ENCODE measurements around the gene ADGRB2.

ADGRB2 gene

GRCh38 chr1:31705080-31705866 lies 58.9 kb downstream of the ADGRB2 start:
- Histone ChIP-seq H3K9me3 (ENCODE audit: control insufficient read depth, insufficient read depth, low read depth, low read length) (no peaks in the 10 kb centered on the region), H3K4me1 (ENCODE audit: control insufficient read depth, insufficient read depth, low read length) (peaks cover 3% of the 10 kb centered on the region), H3K27ac (ENCODE audit: extremely low read depth, low read depth, low read length) (no peak overlapping the region), H3K36me3 (ENCODE audit: control insufficient read depth in 2 of 2, insufficient read depth in 1 of 2, low read length in 2 of 2) (no peaks in the 10 kb centered on the region), H3K4me3 (ENCODE audit: low read depth, low read length) (no peak overlapping the region)
- ChIA-PET POLR2A (no interaction called here), CTCF (interaction anchor here (0.9 to 4.0 kb wide), 6 partner anchors 8 to 83 kb away, joined by 3 to 22 read pairs (median 4); no protein-coding TSS in a partner anchor)
- TF ChIP-seq ZNF19 (tag by site-specific recombination; IDR thresholded peaks at IDR 0.05; ENCODE audit: low read depth) (no peak), BCL11A (tag by site-specific recombination; IDR thresholded peaks at IDR 0.05; ENCODE audit: low read depth) (no peak), ZFHX2 (tag by site-specific recombination; conservative IDR thresholded peaks at IDR 0.05) (peak; percentile 53), EGR2 (tag by site-specific recombination; IDR thresholded peaks at IDR 0.05; ENCODE audit: low read depth) (peak; percentile 65), ZNF585B (tag by site-specific recombination; IDR thresholded peaks at IDR 0.05) (no peak), ZSCAN23 (tag by site-specific recombination; IDR thresholded peaks at IDR 0.05) (no peak), ZNF174 (tag by site-specific recombination; IDR thresholded peaks at IDR 0.05) (no peak), ZSCAN18 (tag by site-specific recombination; IDR thresholded peaks at IDR 0.05) (no peak), ZFP41 (tag by site-specific recombination; IDR thresholded peaks at IDR 0.05; ENCODE audit: borderline replicate concordance) (no peak), YY2 (tag by site-specific recombination; IDR thresholded peaks at IDR 0.05) (no peak), CTCF (tag by site-specific recombination; IDR thresholded peaks at IDR 0.05) (peak; percentile 27; the same call in 1 of the 2 replicates), ZNF544 (tag by site-specific recombination; IDR thresholded peaks at IDR 0.05) (no peak), ZNF148 (tag by site-specific recombination; IDR thresholded peaks at IDR 0.05; ENCODE audit: borderline replicate concordance) (no peak), KLF9 (tag by site-specific recombination; IDR thresholded peaks at IDR 0.05; ENCODE audit: low read depth) (peak; percentile 51; the same call in 1 of the 2 replicates), ZNF248 (tag by site-specific recombination; IDR thresholded peaks at IDR 0.05) (no peak), ZNF488 (tag by site-specific recombination; IDR thresholded peaks at IDR 0.05) (no peak), ZNF692 (tag by site-specific recombination; IDR thresholded peaks at IDR 0.05) (peak; percentile 62; the same call in 1 of the 2 replicates), ZNF658 (tag by site-specific recombination; IDR thresholded peaks at IDR 0.05) (no peak), TRIM28 (IDR thresholded peaks at IDR 0.05; ENCODE audit: borderline replicate concordance, low read length) (0 out of 2 replicates have a peak, but pooled peaks have one; percentile 29), ZBTB10 (tag by site-specific recombination; IDR thresholded peaks at IDR 0.05) (no peak), ZNF292 (tag by site-specific recombination; IDR thresholded peaks at IDR 0.05; ENCODE audit: borderline replicate concordance, low read depth) (no peak), ZFP69B (tag by site-specific recombination; IDR thresholded peaks at IDR 0.05) (peak; percentile 13; the same call in 1 of the 2 replicates), ZNF600 (tag by site-specific recombination; IDR thresholded peaks at IDR 0.05) (peak; percentile 65; the same call in 1 of the 2 replicates), ZNF629 (tag by site-specific recombination; IDR thresholded peaks at IDR 0.05) (no peak), ZNF623 (tag by site-specific recombination; IDR thresholded peaks at IDR 0.05) (no peak), KLF1 (tag by site-specific recombination; IDR thresholded peaks at IDR 0.05) (peak; percentile 58)
